NT2/D1 (cell line): ENCODE measurements around the gene CYB5R2.

Source experiments
- DNase-seq: peaks from one replicate; pipeline ENCODE4 v3.0.0-alpha.2; 2011; ENCODE audit warnings: low read depth, low spot score
- H3K27me3 ChIP-seq: 2 replicates; pipeline ENCODE4 v1.6.0; 2011; ENCODE audit warnings: mild to moderate bottlenecking; ENCODE audit not compliant: insufficient read length, insufficient read depth
- H3K36me3 ChIP-seq: 2 replicates; pipeline ENCODE4 v1.6.1; 2011; ENCODE audit warnings: mild to moderate bottlenecking, low read length, mixed read lengths; ENCODE audit not compliant: insufficient read depth, insufficient read length
- H3K4me1 ChIP-seq: 2 replicates; pipeline ENCODE4 v1.5.1; 2011; ENCODE audit not compliant: insufficient read depth, insufficient read length
- H3K4me3 ChIP-seq: 2 replicates; pipeline ENCODE4 v1.5.1; 2011; ENCODE audit warnings: low read depth; ENCODE audit not compliant: insufficient read length
- H3K9ac ChIP-seq: 2 replicates; pipeline ENCODE4 v1.6.0; 2011; ENCODE audit warnings: low read depth; ENCODE audit not compliant: insufficient read length
- H3K9me3 ChIP-seq: 2 replicates; pipeline ENCODE4 v1.5.1; 2011; ENCODE audit warnings: mild to moderate bottlenecking, low read length; ENCODE audit not compliant: insufficient read depth
- SUZ12 ChIP-seq: IDR thresholded peaks from 2 replicates; pipeline ENCODE4 v1.6.1; 2011; ENCODE audit not compliant: insufficient read length, insufficient read depth; ENCODE audit errors: extremely low read depth
- YY1 ChIP-seq: IDR thresholded peaks from 2 replicates; pipeline ENCODE4 v1.6.1; 2011; ENCODE audit not compliant: insufficient read length, insufficient read depth
- ZNF274 ChIP-seq: IDR thresholded peaks from 2 replicates; pipeline ENCODE4 v1.6.1; 2011; ENCODE audit warnings: mild to moderate bottlenecking, low read depth, low read length

The CYB5R2 gene

GRCh38 chr11:7657306-7658025 is 15.8 kb downstream of the CYB5R2 start:
- Histone ChIP-seq H3K4me1 (no peaks in the 10 kb centered on the region), H3K4me3 (no peak overlapping the region), H3K27me3 (no peaks in the 10 kb centered on the region), H3K9ac (no peak overlapping the region), H3K36me3 (peaks cover 21% of the 10 kb centered on the region), H3K9me3 (no peaks in the 10 kb centered on the region)
- TF ChIP-seq SUZ12, result no peak
- no peak for TF ChIP-seq ZNF274
- TF ChIP-seq YY1, result no peak
- DNase-seq, result peak; percentile 70

DNA sequence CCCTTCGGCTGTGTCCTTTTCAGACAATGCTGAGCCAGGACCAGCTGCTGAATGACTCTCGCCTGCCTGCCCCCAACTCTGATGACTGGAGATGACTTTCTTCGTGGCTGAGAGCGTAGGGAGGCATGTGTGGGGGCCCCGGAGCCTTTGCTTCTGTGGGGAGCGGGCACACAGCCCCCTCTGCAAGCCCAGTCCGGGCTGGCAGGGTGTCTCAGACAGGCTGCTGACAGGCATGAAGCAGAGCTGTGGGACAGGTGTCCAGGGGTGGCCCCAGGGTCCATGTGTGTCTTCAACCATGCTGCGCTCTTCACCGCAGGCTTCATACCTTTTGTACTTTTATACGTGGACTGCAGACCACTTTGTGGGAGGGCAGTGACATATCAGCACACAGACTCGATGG is 16.6 kb downstream of the CYB5R2 start:
- H3K27me3 ChIP-seq, result no peaks in the 10 kb centered on the region
- H3K36me3 ChIP-seq, result peaks cover 26% of the 10 kb centered on the region
- DNase-seq, result no peak

GRCh38 chr11:7655253-7656217 is 17.8 kb downstream of the CYB5R2 start:
- Histone ChIP-seq H3K36me3 (peaks cover 35% of the 10 kb centered on the region), H3K9me3 (no peaks in the 10 kb centered on the region), H3K9ac (no peak overlapping the region), H3K4me3 (no peak overlapping the region), H3K27me3 (no peaks in the 10 kb centered on the region), H3K4me1 (no peaks in the 10 kb centered on the region)
- TF ChIP-seq ZNF274 (no peak), SUZ12 (no peak)
- DNase-seq, result no peak

More for the DNA sequence above, 16.6 kb downstream of the CYB5R2 start:
- TF ChIP-seq YY1 (no peak), ZNF274 (no peak), SUZ12 (no peak)
- H3K9me3 ChIP-seq, result no peaks in the 10 kb centered on the region
- no peak overlapping the region for H3K9ac ChIP-seq
- no peaks in the 10 kb centered on the region for H3K4me1 ChIP-seq
- H3K4me3 ChIP-seq, result no peak overlapping the region

DNA sequence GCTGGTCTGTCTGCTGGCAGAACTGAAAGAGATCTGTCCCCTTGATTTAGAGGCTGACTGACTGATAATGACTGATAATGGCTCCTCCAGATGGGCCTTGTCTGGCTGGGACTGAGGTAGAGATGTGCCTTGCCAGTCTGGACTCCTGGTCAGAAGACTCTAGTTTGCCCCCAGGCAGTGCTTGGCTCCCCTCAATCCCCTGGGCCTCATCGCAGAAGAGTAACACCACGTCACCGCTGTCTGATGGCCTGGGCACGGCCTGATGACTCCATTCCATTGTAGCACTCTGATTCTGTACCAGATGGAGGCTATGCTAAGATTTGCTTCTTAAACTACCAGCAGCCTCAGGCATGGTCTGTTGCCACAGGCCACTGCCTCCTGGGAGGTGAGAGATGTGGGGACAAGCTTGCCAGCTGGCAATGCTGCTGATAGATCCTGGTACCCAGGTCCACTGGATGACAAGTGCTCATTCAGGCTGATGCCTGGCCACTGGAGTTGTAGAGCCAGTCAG is 19.1 kb downstream of the CYB5R2 start:
- peaks cover 41% of the 10 kb centered on the region for H3K36me3 ChIP-seq
- H3K4me1 ChIP-seq, result no peaks in the 10 kb centered on the region
- TF ChIP-seq SUZ12, result no peak
- no peak for TF ChIP-seq ZNF274
- TF ChIP-seq YY1, result no peak
- no peak overlapping the region for H3K9ac ChIP-seq
- DNase-seq, result no peak
- H3K4me3 ChIP-seq, result no peak overlapping the region
- no peaks in the 10 kb centered on the region for H3K27me3 ChIP-seq
- H3K9me3 ChIP-seq, result no peaks in the 10 kb centered on the region

DNA sequence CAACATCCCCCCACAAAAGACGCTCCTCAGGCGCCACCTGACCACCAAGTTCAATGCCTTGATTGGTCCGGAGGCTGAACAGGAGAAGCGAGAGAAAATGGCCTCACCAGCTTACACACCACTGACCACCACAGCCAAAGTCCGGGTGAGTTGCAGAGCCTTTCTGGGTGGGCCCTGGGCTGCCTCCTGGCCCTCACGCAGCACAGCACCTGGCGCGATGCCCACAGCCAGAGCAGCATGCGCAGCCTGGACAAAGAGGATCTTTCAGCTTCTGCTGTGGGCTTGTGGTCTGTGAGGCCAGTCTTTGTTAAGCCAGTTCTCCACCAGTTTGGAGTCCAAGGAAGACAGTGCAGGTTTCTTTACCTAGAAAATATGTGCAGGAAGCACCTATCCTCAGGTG is 21.6 kb downstream of the CYB5R2 start:
- H3K36me3 ChIP-seq, result peaks cover 46% of the 10 kb centered on the region
- no peak overlapping the region for H3K9ac ChIP-seq
- no peak for DNase-seq
- no peaks in the 10 kb centered on the region for H3K27me3 ChIP-seq
- H3K4me1 ChIP-seq, result no peaks in the 10 kb centered on the region
- H3K9me3 ChIP-seq, result no peaks in the 10 kb centered on the region
- no peak for TF ChIP-seq ZNF274
- no peak for TF ChIP-seq YY1
- TF ChIP-seq SUZ12, result no peak
- H3K4me3 ChIP-seq, result no peak overlapping the region

- no peaks in the 10 kb centered on the region for H3K4me1 ChIP-seq
- H3K9ac ChIP-seq, result no peak overlapping the region
- no peak for TF ChIP-seq ZNF274
- no peak for TF ChIP-seq SUZ12
- TF ChIP-seq YY1, result no peak
- DNase-seq, result no peak
- no peaks in the 10 kb centered on the region for H3K27me3 ChIP-seq
- H3K36me3 ChIP-seq, result peaks cover 46% of the 10 kb centered on the region
- no peaks in the 10 kb centered on the region for H3K9me3 ChIP-seq
- no peak overlapping the region for H3K4me3 ChIP-seq
Measured at GRCh38 chr11:7651140-7651551, 22.2 kb downstream of the CYB5R2 start.

DNA sequence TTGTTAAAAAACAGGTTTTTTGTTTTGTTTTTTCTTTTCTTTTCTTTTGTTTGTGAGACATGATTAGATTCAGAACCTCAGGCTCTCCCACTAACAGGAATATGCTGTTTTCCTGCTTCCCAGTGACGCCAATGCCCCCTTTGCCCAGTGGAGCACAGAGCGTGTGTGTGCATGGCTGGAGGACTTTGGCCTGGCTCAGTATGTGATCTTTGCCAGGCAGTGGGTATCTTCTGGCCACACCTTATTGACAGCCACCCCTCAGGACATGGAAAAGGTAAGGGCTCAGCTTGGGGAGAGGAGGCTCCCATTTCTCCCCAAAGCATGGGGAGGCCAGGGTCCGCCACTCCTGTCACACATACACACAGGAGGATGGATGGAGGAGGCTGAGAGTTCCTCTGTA is 25.0 kb downstream of the CYB5R2 start:
- Histone ChIP-seq H3K27me3 (no peaks in the 10 kb centered on the region), H3K9ac (no peak overlapping the region), H3K9me3 (no peaks in the 10 kb centered on the region), H3K4me1 (no peaks in the 10 kb centered on the region), H3K4me3 (no peak overlapping the region), H3K36me3 (peaks cover 30% of the 10 kb centered on the region)
- no peak for DNase-seq
- no peak for TF ChIP-seq SUZ12
- no peak for TF ChIP-seq ZNF274
- no peak for TF ChIP-seq YY1
